Stimulated activated CD4-positive, alpha-beta T cell treated with anti-CD3 and anti-CD28 coated beads, Interleukin-2, amount 100 ng/mL, for 48 hours (primary cell): Measurements from ENCODE around the gene SNX32.

ENCODE experiments used
- DNase-seq, 2 donors: peaks; one replicate each; pipeline ENCODE4 v3.0.0-alpha.2; 2020

SNX32 gene

DNA sequence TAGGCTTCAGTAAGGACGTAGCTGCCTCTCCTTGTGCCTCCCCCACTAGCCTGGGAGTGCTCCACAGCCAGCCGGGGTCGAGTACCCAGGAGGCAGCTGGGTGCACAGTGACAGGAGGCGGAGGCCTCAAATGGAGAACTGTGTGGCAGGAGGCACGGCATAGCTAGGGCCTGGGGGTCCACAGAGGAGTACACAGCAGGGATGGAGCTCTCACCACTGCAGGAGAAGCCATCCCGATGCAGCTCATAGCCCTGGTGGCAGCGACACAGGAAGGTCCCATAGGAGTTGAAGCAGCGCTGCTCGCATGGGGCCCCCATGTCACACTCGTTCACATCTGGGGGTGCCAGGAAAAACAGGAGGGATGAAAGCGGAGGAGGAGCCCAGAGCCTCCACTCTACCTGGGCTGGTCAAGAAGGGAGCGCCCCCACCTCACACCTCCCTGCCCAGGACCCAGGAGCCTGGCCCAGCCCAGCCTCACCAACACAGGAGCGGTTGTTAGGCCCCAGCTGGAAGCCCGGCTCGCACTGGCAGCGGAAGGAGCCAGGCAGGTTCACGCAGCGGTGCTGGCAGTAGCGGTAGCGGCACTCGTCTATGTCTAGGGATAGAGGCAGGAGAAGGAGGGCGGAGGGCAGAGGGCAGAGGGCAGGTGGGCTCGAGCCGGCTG, 36.0 kb downstream of the SNX32 start:
- no peak for DNase-seq

DNA sequence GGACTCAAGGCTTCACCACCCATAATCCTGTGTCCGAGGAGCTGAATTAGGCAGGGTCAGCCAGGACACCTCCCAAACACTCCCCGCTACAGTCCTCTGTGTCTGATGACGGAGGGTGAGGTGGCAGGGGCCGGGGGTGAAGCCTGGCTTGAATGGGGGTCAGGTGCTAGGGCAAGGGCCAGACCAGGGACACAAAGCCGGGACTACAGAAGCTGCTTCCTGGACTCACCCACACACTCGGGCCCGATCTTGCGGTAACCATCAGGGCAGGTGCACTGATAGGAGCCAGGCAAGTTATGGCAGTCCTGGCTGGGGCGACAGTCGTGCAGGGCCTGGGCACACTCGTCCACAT, 36.5 kb downstream of the SNX32 start:
- DNase-seq: no peak

DNA sequence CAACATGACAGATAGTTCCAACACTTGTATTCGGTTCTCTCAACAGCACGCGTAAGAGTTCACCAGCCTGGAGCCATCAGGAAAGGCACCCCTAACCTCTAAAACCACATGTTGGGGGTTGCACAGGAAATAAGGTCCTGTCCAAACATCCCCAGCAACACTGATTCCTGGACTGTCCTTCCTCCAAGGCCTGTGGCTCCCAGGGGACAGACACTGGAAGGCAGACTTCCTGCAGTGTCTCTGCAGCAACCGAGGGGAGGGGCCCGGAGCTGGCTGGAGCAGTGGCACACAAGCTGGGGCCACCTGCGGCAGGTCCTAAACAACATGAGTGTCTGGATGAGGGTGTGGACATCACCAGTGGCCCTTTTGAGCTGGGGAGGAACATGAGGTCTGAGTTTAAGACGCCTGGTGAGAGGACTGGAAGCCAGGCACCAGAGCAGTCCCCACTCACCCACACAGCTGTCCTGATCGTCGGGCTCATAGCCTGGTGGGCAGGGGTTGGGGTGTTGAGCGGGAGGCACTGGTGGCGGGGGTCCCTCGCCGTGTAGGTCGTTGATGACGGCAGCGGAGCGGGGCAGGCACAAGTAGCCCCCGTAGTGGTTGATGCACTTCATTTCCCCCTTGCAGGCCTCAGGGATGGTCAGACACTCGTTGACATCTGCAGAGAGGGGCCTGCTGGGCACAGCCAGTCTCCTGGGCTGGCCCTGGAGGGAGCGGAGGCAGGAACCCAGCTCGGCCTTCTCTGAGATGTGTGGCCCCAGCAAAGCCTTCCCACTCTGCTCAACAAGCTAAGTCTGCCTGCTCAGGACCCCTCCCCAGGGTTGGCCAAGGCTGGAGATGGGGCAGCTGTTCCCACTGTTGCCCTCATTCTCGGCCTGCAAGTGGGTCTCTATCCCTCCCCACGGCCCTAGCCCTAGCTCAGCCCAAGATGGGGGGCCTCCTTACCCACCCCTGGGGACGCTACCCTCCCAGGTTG, 37.2 kb downstream of the SNX32 start:
- DNase-seq: no peak

DNA sequence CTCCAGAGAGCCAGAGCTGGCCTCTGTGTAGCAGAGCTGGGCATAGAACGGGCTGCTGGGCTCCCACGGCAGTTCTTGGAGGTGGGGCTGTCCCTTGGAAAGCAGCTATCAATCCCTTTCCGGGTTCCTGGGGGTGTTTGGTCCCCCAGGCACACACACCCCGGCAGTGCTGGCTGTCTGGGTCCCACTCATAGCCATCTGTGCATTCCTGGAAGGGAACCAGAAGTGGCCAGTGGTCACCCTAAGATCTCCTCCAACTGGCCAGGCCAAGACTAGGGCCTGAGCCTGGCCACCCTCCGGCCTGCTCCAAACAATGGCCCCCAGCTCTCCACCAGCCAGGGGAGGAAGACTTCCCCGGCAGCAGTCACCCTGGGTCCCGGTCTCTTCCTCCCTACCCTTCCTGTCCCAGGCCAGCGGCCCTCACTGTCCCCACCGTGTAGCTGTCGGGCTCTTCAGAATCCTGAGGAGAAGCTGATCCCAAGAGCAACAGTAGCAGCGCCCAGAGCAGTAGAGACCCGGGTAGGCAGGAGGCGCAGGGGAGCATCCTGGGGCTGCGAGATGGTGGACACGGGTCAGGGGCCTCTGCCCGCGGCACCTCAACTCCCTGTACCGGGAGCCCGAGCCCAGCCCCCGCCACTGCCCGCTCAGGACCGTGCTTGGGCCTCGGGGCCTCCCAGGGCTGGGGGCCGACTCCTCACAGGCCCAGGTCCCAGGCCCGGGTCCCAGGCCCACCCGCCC, 38.2 kb downstream of the SNX32 start:
- DNase-seq: no peak

DNA sequence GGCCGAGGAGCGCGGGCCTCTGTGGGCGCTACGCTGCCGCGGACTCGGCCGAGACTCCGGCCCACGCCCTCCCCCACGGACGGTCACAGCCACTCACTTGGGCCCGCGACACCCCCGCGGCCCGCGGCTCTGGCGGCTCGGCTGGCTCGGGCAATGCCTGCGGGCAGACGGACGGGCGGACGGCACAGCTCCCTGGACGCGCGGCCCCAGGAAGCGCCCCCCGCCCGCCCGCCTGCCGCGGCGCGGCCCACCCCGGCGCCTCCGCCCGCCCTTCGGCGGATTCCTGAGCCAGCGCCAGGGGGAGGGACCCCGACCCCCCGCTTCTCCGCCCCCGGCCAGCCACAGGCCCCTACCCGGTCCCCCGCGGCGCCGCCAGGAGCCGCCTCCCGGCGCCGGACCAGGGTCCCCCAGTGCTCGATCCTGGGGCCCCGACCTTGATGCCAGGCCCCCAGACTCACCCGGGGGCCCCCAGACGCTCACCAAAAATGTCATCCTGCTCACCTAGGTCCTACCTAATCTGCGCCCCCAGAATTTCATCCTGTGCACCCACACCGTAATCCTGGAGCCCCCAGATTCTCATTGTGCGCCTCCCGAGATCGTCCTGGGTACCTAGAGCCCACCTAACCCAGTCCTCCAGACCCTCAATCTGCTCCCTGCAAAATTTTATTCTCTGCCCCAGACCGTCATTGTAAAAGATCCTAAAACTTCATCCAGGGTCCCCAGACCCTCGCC, 39.0 kb downstream of the SNX32 start, which contains the start of gene EFEMP2:
Gene EFEMP2, minus strand, starts transcription at position 215 of the 732 bp plus-strand sequence. CDS start 446 bp downstream, outside the sequence.
- DNase-seq: no peak

DNA sequence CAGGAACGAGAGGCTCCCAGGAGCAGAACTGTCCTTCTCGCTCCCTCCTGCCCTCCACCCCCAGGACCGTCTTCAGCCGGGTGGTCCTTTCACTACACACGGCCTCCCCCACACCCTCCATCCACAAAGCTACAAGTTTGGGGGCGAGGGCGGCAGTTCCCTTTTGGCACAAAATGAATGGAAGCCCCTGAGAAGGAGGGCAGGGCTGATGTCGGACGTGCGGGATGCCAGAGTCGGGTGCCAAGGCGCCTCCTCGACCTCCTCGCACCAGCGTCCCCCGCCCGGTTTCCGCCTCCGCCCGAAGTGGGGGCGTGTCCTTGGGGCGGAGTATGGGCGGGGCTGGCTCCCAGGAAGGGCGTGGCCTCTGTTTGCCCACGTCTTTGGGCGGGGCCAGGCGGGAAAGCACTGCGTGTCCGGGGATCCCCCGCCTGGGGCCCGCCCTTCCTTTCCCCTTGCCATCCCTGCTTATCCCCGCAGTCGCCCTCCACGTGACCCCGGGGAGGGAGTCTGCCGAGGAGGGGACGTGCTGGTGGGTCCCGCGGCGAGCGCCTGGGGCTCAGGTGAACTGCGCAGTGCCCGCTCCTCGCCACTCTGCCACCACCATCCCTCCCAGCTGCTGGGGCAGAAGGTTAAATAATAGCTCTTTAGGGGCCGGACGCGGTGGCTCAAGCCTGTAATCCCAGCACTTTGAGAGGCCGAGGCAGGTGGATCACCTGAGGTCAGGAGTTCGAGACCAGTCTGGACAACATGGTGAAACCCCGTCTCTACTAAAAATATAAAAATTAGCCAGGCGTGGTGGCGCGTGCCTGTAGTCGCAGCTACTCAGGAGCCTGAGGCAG, 39.8 kb downstream of the SNX32 start:
- peak; percentile 98 to 99 for DNase-seq

DNA sequence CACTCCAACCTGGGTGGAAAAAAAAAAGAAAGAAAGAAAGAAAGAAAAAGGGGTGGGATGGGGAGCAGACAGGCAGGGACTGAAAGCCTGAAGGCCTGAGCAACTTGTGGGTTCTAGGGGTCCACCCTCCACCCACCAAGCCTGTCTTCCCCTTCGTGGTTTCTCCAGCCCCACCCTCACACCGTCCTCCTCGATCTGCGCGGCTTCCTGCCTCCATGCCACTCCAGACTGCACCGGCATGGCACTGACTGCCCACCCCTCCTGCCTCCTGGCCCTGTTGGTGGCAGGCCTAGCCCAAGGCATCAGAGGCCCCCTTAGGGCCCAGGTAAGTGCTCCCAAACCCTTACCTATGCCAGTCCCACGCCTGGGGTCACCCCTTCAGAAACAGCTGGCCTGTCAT, 45.9 kb downstream of the SNX32 start, which contains the start of gene CTSW:
Gene CTSW, plus strand, starts transcription at position 221 of the 400 bp plus-strand sequence. Its CDS starts 18 bp downstream, at position 239.
- no peak for DNase-seq

DNA sequence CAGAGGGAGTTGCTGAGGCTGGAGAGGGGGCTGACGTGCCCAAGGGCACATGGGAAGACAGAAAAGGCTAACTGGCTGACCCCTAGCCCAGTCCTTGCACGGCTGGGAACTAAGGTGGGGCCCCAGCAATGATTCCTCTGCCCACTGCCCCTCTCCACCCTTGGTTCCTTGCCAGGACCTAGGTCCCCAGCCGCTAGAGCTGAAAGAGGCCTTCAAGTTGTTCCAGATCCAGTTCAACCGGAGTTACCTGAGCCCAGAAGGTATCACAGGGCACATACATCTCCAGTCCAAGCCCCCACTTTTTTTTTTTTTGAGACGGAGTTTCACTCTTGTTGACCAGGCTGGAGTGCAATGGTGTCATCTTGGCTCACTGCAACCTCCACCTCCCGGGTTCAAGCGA, 46.3 kb downstream of the SNX32 start:
- no peak for DNase-seq

DNA sequence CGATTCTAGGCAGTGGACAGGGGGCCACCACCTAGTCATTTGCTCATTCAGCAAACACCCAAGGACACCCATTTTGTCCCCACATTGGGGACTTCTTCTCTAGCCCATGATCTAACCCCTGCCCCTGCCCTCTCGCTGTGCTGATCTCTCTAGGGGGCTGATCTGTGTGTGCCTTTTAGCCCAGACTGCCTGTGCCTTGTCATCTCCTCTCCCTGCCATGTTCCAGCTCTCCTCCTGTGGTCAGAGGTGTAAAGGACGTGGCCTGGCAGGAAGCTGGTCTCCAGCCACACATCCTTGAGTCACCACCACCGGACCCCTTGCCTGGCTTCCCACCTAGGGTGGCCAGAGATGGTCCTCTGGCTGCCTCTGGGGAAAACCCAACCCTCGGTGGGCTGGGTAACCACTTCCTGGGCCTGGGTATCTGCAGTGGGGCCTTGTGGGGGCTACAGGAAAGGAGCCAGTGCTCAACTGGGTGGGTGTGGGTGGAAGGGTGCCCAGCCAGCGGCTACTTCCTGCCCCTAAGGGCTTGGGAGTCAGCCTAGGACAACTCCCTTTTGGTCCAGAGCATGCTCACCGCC, 47.2 kb downstream of the SNX32 start:
- no peak for DNase-seq

DNA sequence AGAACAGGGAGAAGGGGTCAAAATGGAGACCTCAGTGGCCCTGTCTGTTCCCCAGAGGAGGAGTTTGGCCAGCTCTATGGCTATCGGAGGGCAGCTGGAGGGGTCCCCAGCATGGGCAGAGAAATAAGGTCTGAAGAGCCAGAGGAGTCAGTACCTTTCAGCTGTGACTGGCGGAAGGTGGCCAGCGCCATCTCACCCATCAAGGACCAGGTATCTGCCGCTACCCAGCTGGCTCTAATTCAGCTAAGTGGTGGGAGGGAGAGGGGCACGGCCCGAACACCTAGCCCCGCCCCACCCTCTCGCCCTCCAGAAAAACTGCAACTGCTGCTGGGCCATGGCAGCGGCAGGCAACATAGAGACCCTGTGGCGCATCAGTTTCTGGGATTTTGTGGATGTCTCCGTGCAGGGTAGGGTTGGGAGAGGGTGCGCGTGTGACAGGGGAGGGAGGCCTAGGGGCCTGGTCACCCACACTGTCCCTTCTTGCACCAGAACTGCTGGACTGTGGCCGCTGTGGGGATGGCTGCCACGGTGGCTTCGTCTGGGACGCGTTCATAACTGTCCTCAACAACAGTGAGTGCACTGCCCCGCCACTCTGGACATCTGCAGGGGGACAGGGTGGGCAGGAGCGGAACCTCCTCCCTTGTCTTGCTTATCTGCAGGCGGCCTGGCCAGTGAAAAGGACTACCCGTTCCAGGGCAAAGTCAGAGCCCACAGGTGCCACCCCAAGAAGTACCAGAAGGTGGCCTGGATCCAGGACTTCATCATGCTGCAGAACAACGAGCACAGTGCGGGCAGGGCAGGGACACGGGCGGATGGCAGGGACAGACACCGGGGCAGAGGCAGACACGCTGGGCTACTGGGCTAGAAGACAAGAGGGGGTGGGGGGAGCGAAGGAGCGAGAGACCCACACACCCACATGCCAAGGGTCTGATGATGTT, 48.6 kb downstream of the SNX32 start:
- no peak for DNase-seq

DNA sequence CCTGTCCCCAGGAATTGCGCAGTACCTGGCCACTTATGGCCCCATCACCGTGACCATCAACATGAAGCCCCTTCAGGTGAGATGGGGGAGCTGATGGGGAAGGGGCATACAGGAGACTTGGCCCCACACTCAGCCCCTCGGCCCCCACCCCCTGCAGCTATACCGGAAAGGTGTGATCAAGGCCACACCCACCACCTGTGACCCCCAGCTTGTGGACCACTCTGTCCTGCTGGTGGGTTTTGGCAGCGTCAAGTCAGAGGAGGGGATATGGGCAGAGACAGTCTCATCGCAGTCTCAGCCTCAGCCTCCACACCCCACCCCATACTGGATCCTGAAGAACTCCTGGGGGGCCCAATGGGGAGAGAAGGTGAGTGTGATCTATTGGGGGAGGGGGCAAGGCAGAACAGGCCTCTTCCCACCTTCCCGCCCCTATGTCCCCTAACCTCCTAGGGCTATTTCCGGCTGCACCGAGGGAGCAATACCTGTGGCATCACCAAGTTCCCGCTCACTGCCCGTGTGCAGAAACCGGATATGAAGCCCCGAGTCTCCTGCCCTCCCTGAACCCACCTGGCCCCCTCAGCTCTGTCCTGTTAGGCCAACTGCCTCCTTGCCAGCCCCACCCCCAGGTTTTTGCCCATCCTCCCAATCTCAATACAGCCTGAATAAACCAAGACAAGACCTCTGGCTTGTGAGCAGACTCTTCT, 49.4 kb downstream of the SNX32 start:
- no peak for DNase-seq

DNA sequence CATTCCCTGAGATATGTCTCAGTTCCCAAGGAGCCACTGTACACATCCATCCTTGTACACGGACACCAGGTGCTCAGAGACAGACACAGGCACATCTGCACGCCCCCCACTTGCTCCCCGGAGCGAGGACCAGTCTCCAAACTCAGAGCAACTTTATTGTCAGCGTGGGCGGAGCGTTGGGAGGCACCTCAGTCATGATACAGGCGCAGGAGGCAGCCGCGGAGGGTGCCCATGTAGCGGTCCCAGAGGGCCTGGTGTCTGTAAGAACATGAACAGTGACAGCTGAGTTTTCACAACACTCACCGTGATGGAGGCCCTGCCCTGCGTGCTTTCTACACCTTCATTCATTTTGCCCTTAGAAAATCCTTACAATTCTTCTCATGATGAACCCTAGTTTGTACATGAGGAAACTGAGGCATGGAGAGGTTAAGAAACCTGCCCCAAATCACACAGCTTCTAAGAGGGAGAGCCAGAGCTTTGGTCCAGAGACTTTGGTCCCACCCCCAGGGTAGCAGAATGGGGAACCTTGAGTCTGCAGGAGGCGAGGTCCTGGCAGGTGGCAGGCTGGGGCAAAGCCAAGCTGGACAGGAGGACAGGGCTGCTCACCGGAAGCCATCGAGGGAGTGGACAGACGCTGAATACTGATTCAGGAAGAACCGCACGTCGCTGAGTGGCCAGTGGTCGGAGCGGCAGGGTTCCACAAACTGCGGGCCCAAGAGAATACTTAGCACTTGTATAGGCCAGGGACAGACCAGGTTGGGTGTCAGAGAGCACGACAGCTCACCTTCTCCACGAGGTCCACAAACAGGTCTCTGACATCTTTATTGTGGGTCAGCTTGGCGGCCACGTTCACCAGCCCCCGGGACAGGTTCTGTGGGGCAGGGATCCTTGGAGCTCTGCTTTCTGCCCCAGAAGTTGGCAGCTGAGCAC, 50.3 kb downstream of the SNX32 start:
- no peak for DNase-seq

DNA sequence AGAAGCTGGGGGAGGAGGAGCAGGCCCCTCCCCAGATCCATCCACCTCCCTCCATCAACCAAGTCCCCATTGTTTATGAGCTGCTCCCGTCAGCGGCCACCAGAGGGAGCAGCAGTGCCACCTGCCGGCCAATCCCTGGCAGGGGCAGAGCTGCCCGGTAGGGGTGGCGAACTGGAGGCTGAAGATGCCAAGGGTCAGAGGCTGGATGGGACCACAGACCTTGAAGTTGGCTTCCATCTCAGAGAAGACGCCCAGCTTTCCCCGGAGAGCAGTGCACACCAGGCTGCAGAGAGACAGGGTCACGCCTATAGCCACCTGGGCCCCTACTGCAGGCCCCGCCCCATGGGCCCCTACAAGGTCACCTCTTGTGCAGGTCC, 50.9 kb downstream of the SNX32 start:
- peak; percentile 80 to 85 for DNase-seq

DNA sequence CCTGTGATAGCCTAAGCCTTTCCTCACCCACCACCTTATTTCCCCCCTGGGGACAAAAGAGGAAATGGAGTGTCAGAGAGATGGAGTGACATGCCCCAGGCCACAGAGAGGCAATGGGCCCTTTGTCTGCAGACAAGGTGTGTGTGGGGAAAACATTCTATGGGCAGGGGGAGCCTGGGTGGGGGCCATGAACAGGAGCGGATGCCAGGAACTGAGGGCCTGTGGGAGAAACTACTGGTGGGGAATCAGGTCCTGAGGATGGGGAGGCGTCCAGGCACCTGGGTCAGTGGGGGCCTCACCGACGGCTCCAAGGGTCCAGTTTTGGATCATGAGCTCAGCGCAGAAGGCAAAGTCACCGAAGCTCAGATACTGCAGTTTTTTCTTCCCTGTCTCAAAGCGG, 51.5 kb downstream of the SNX32 start:
- no peak for DNase-seq

DNA sequence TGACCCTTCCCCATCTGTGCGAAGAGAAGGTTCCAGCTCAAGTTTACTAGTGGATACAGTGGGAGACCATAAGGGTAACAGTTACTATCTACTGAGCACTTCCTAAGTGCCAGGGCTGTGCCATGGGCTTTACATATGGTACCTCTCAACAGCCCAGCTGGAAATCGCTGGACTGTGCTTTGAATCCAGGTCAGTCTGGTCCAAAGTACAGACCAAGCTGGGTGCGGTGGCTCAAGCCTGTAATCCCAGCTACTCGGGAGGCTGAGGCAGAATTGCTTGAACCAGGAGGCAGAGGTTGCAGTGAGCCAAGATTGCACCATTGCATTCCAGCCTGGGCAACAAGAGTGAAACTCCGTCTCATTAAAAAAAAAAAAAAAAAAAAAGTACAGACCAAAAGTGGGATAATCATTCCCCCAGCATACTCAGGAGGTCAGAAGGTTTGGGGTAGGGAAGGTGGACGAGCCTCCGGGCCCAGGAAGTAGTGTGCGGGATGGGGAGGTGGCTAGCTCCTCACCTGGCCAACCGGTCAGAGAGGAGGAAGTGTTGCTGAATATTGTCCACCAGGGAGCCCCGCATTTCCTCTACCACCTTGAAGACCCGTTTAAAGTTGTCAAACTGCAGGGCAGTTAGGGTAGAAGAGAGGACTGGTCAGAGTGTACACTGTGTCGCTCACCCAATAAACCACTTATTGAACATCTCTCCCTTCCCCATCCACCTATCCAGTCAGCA, 52.2 kb downstream of the SNX32 start:
- no peak for DNase-seq

DNA sequence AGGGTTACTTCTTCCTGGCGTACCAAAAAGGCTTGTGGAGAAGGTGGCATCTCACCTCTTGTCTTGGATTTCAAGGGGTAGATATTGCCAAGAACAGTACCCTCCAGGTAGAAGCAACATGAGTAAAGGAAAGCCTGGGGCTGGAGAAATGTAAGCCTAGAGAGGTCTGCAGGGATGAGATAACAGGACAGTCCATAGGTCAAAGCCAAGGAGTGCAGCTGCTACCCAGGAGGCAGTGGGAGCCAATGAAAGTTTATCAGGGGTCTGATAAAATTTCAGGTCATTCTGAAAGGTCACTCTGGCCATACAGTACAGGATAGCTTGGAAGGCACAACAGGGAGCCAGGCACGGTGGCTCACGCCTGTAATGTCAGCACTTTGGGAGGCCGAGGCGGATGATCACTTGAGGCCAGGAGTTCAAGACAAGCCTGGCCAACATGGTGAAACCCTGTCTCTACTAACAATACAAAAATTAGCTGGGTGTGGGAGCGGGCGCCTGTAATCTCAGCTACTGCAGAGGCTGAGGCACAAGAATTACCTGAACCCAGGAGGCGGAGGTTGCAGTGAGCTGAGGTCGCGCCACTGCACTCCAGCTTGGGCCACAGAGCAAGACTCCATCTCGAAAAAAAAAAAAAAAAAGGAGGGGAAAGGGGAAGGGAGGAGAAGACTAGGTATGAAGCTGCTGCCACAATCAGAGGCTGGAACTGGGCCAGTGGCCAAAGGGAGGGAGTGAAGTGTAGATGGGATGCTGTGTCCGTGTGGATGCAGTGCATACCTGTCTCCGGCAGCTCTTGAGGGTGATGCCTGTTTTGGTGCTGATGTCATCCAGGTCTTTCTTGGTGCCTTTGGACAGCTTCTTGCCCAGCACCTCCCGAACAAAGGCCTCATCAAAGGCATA, 53.3 kb downstream of the SNX32 start:
- no peak for DNase-seq
